ENCODE measurements around the gene CAPZA2.

The CAPZA2 gene

GRCh38 chr7:116862951-116863670 is 724 bp downstream of the CAPZA2 start:
- DNase-seq: no peak

GRCh38 chr7:116863936-116864500 is 1.6 kb downstream of the CAPZA2 start:
- DNase-seq: no peak

- DNase-seq: no peak
These were observed 8.8 kb downstream of the CAPZA2 start for GRCh38 chr7:116871061-116871700.

GRCh38 chr7:116872026-116872425 is 9.6 kb downstream of the CAPZA2 start:
- no peak for DNase-seq

- DNase-seq: no peak
These were observed 11.2 kb downstream of the CAPZA2 start for GRCh38 chr7:116873619-116874018.

GRCh38 chr7:116876664-116877442 is 14.5 kb downstream of the CAPZA2 start:
- DNase-seq: no peak

- no peak for DNase-seq
These were observed 15.2 kb downstream of the CAPZA2 start for GRCh38 chr7:116877443-116878217.

GRCh38 chr7:116884691-116885090 is 22.3 kb downstream of the CAPZA2 start:
- DNase-seq: no peak

GRCh38 chr7:116885724-116886123 is 23.3 kb downstream of the CAPZA2 start:
- DNase-seq: no peak

- DNase-seq: no peak
These were observed 24.3 kb downstream of the CAPZA2 start for GRCh38 chr7:116886543-116887156.

GRCh38 chr7:116888895-116889294 is 26.5 kb downstream of the CAPZA2 start:
- no peak for DNase-seq

- DNase-seq: no peak
These were observed 33.5 kb downstream of the CAPZA2 start for GRCh38 chr7:116895849-116896248.

GRCh38 chr7:116897661-116898060 is 35.3 kb downstream of the CAPZA2 start:
- no peak for DNase-seq

GRCh38 chr7:116899308-116899707 is 36.9 kb downstream of the CAPZA2 start:
- DNase-seq: no peak

- DNase-seq: no peak
These were observed 38.8 kb downstream of the CAPZA2 start for GRCh38 chr7:116901143-116901542.

GRCh38 chr7:116902867-116903266 is 40.5 kb downstream of the CAPZA2 start:
- no peak for DNase-seq

GRCh38 chr7:116906391-116906790 is 44.0 kb downstream of the CAPZA2 start:
- DNase-seq: no peak

- DNase-seq: no peak
These were observed 48.0 kb downstream of the CAPZA2 start for GRCh38 chr7:116910383-116910782.

GRCh38 chr7:116911801-116912200 is 49.4 kb downstream of the CAPZA2 start:
- no peak for DNase-seq

GRCh38 chr7:116912269-116912909 is 50.0 kb downstream of the CAPZA2 start:
- DNase-seq: no peak

GRCh38 chr7:116918704-116919103 is 56.3 kb downstream of the CAPZA2 start:
- no peak for DNase-seq

- DNase-seq: no peak
These were observed 58.0 kb downstream of the CAPZA2 start for GRCh38 chr7:116920359-116920758.

All from activated naive CD4-positive, alpha-beta T cell treated with anti-CD3 and anti-CD28 coated beads, Interleukin-2, amount 50 U/mL, for 16 hours (primary cell).